Hematopoietic multipotent progenitor cell treated with erythropoietin and hydrocortisone succinate and interleukin-3 and kit ligand, for 15 days (in vitro differentiated cells): ENCODE measurements around the gene ADAP1.

ENCODE experiments used
- DNase-seq: peaks from one replicate; pipeline ENCODE4 v3.0.0-alpha.2; 2015; ENCODE audit warnings: low spot score

ADAP1 gene

DNA sequence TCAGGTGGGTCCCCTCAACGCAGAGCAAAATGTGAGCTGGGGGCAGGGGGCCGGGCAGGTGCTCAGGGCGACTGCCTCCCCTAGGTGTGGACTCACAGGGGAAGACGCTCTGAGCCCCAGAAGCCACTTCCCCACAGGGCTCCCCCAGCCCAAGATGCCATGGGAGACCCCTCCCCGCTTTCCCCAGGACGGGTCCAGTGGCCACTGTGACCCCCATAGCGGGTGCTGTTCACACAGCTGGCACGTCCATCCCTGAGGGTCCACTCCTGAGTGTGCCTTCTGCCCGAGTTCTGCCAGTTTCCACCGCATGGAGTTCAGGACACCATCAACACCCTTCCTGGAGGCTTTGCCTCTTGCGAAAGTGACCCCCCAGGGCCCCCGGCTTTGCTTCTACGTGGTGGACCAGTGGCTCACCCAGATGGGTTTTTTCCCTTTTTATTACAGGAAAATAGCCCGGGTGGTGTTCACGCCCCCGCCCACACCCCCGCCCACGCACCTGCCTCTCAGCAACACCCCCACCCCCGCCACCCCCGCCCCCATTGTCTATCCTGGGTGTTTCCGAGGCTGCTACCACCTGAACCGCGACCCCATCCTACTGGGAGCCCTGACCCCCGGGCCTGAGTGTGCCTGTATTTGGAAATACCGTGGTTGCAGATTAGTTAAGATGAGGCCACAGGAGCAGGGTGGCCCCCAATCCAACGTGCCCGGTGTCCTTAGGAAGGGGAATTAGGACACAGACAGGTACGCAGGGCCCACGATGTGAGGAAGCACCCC is 32.0 kb downstream of the ADAP1 start:
- no peak for DNase-seq

DNA sequence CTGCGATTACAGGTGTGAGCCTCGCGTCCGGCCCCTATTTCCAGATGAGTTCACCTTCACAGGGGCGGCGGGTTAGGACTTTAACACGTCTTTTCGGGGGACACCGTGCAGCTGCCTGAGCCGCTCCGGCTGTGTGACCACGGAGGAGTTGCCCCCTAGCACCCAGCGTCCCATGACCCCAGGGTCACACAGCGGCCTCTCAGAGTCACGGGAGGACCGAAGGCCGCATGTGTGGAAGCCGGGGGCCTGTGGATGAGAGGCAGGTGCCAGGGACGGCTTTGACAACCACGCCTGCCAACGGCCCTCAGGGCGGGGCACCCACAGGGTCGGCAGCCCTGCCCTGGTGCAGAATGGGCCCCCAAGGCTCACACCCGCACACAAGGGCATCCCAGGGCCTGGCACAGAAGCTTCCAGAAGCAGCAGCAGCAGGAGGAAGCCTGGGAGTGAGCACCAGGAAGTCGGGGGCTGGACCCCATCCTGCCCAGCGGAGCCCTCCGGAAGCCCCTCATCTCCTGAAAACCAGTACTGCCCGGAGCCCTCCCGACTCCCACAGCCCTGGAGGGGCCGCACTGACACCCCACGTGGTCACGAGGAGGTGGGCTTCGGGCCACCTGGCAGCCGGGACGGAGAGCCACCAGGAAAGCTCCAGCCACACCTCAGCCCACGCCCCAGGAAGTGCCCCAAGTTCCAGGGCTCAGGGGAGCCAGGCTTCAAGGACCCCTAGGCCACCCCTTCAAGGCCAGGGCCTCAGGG is 32.7 kb downstream of the ADAP1 start:
- DNase-seq, result no peak

DNA sequence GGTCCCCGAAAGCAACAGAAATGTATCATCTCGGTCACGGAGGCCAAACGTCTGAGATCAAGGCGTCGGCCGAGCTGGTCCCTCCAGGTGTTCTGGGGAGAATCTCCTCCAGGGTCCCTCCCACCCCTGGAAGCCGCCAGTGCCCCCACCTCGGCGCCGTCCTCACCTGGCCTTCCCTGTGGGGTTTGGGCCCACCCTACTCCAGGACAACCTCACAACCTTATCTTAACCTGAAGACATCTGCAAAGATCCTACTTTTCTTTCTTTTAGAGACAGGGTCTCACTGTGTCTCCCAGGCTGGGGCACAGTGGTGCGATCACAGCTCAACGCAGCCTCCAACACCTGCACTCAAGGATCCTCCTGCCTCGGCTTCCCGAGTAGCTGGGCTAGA is 33.4 kb downstream of the ADAP1 start:
- DNase-seq, result no peak

DNA sequence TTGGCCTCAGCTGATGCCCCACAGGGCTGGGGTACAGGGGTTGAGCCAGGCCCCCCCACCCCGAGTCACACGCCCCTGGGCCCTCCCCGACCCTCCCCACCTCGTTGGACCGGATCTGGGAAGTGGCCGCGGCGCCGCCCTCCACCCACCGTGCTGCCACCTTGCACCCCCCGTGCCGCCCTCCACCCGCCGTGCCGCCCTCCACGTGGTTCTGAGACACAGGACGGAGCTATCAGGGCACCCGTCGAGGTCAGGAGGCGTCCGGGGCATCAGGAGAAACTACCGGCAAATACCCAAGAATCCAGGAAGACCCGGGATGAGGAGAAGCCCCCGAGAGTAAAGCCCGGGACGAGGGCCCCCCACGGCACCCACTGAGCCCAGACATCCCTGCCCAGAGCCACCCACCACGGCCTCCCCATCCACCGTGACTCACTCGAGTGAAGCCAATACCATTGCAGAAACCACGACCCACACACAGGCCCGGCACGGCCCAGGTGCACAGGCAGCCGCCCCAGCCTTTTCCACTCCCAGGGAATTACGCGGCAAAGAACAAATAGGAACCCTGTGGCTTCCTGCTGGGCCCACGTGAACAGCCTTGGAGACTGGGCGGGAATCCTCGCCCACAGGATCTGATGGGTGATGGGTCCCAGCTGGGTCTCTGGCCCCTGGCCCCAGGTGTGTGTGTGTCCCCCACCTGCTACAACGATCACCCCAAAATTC is 34.0 kb downstream of the ADAP1 start:
- no peak for DNase-seq

DNA sequence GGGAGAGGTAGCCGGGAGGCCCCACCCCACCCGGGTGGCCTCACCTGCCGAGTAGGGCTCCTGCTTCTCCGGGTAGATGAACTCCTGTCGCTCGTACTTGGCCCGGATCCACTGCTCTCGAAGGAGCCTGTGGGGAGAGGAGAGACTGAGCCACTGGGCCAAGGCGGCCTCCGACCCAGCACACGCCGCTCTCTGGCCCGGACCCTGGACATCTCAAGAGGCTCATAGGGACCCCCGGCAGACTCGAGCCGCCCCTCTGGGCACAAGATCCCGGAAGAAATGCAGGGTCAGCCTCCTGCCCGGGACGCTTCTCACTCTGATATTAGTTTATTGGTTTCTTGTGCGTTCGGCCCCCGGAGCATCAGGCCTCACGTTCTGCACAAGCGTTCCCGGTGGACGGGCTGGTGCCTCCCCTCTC is 34.5 kb downstream of the ADAP1 start:
- no peak for DNase-seq

DNA sequence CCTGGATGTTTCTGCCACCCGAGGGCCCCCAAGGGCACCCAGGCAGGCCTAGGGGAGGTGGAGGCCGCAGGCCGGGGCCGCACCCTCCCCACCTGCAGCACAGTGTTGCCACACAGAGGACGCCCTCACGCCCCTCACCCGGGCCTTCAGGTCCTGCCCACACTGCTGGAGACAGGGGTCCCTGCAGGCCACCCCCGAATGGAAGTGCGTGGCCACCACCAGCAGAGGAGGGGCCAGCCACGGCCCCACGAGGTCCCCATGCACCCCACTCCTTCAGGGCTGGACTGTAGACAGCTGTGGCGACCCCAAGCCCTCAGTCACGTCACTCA is 35.4 kb downstream of the ADAP1 start:
- no peak for DNase-seq

DNA sequence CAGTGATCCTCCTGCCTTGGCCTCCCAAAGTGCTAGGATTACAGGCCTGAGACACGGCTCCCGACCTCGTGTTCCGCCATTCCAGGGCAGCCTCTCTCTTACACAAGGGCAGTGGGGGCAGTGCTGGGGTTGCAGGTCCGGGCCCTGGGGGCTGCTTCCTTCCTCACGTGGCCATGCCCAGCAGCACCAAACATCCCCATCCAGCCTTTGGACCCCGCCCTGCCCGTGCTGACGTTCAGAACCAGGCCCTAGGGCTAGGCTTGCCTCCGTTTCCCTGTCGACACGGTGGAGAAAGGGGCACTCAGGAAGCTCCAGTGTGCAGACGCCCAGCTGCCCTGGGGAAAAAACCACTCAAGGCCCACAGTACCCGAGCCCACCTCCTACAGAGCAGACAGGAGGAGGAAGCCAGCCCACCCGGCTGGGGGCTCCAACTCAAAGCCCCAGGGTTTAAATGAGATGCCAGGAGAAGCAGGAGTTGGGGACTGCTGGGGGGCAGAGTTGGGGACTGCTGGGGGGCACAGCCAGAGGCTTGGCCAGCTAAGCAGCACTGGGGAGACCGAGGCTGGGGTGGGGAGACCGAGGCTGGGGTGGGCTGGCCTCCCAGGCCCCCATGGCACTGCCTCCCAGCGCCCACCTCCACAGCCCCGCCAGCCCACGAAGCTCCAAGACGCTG is 35.9 kb downstream of the ADAP1 start:
- no peak for DNase-seq

DNA sequence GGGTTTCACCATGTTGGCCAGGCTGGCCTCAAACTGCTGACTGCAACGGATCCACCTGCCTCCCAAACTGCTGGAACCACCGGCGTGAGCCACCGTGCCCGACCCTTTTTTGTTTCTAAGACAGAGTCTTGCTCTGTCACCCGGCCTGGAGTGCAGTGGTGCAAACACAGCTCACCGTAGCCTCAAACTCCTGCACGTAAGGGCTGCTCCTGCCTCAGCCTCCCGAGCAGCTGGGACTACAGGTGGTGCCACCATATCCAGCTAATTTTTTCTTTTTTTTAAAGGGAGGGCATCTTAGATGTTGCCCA is 36.4 kb downstream of the ADAP1 start:
- DNase-seq, result no peak

DNA sequence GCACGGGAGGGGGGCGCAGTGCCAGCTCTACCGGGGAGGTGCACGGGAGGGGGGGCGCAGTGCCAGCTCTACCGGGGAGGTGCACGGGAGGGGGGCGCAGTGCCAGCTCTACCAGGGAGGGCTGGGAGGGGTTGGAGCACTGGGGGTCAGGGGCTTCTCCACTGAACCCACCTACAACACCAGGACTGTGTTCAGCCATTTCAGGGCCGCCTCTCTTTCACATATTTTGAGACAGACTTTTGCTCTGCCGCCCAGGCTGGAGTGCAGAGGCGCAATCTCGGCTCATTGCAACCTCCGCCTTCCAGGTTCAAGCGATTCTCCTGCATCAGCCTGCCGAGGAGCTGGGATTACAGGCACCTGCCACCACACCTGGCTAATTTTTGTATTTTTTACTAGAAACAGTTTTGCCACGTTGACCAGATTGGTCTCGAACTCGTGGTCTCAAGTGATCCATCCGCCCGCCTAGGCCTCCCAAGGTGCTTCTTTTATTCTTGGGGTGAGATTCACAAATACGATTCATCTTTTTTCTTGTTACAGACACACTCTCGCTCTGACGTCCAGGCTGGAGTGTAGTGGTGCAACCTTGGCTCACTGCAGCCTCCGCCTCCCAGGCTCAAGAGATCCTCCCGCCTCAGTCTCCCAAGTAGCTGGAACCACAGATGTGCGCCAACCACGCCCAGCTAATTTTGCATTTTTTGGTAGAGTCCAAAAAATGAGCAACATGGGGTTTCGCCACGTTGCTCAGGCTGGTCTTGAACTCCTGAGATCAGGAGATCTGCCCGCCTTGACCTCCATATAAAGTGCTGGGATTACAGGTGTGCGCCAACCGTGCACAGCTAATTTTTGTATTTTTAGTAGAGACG is 37.0 kb downstream of the ADAP1 start:
- DNase-seq, result no peak

DNA sequence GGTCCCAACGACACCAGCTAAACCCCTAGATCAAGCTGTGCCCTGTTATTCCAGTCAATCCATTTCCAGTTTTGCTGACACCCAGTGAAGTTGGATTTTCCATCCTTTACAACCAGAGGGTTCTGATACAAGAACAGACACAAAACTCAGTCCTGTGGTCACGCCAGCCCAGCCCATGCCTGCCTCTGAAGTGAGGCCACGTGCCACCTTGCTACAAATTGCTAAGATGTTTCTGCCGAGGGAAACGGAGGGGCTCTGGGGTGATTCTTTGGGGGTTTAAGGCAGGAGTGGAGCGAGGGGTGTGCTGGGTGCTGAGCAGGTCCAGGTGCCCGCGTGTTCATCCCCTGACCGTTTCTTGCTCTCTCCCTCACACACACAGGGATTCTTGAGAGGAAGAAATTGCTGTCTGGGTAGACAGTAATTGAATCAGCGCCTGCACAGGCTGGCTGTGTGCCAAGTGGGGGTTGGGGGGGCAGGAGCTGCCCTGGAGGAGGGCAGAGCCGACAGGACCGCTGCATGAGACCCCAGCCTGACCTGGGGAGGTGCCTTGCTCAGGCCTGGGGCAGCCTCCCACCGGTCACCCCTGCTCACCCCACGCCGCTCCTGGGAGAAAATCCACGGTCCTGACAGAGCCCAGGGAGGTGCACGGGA is 38.1 kb downstream of the ADAP1 start:
- no peak for DNase-seq

DNA sequence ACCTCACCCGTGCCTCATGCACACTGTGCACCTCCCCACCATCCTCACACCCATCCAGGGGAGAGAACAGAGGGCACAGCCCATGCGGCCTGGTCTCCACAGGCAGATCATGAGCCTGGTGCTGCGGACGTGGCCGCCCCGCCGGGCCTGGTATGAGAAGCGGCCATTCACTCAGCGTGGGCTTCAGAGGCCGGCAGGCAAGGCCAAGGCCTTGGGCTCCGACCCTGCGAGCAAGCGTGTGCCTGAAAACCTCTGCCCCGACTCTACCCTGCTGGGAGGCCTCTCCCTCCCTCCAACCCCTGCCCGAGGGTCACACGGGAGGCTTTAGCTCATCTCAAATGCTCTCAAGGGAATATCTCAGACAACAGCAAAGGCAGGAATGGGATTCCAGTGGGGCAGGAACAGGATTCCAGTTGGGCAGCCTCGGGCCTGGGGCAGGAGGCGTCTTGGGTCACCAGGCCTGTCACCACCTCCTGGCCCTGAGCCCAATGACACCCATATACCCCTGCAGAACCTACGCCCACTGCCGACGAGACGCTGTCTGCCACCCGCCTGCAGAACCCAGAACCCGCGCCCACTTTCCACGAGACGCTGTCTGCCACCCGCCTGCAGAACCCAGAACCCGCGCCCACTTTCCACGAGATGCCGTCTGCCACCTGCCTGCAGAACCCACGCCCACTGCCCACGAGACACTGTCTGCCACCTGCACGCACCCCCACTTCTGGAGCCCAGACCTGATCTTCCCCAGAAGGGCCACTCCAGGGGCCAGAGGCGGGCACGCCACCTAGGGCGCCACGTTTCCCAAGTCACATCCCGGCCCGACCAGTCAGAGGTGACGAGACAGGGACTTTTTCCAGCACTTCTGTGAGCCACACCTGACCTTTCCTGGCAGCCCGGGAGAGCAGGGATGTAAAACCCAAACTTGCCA is 38.9 kb downstream of the ADAP1 start:
- DNase-seq, result no peak

DNA sequence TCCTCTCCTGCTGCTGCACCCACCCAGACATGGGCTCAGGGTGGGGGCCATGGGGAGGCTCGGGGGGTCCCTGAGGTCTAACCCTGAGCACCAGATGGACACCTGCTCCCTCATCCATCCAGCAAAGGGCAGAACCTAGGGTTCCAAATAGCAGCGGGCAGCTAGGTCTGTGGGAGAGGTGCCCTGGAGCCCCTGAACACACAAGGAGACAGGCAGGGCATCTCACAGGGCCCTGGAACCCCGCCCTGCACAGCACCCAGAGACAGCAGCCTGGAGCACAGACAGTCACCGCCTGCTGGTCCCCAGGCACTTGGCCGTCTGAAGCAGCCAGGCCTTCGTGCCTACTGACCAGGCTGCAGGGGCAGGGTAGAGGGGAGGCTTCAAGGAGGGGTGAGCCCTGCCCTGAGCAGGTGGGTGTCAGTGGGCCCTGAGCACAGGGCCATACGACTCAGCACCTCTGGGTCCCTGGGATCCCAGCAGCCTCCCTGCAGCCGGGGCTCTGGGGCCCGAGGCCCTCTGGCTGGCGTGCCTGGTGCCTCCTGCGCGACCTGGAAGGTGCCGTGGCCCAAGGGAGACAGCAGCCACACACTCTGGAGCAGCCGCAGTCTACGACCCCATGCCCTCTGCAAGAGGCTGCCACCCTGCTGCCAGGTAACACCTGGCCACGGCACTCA is 39.8 kb downstream of the ADAP1 start:
- no peak for DNase-seq

DNA sequence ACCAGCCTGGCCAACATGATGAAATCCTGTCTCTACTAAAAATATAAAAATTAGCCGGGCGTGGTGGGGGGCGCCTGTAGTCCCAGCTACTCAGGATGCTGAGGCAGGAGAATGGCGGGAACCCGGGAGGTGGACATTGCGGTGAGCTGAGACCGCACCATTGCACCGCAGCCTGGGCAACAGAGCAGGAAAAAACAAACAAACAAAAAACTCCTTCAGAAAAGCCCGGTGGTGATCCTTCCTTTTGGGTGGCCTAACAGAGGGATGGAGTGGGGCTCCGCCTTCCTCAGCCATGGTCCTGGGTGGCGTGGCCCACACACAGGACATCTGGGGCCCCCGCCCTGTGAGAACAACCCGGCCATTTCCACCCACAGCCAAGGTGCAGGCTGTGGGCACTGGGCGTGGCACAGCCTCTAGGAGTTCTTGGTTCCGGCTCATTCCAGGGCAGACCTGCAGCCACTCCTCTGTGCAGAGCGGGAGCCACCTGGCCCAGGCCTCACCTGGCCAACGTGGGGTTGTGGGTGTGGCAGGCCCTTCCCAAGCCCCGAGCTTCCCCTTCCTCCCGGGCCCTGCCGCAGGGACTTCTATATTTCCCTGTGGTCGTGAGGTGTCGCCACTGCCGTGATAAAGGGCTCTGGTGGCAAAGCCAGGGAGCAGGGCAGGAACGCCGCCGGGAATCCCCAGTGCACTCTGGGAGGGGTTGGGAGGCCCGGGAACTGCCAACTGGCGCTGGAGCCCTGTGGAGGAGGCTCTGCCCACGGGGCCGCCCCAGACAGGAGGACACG is 40.6 kb downstream of the ADAP1 start:
- DNase-seq, result no peak

DNA sequence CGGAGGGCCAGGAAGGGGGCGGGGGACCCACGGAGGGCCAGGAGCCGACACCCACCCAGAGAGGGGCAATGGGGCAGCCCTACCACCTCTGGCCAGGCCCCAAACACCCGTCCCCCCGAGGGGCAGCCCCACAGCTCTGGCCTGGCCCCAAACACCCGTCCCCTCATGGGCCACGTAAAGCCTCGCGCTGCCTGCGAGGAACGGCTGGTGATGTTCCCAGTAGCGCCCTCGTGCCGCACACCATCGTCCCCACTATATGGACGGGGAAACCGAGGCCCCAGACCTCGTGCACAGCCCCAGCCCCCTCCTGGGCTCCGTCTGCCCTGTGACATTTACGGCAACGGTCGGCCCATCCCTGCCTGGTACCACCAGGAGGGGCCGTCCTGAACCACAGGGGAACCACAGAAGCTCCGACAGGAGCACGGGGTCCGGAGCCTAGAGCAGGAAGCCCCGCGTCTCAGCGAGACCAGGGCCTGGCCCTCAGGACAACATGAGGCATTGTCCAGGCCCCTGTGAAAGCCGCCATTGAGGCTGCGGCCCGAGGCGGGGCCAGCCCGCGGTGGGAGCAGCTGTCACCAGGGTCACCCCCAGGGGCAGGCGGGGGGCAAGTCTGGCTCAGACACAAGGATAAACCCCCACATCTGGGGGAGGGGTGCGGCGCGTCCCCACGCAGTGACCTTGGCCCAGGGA is 42.5 kb downstream of the ADAP1 start:
- DNase-seq, result no peak

DNA sequence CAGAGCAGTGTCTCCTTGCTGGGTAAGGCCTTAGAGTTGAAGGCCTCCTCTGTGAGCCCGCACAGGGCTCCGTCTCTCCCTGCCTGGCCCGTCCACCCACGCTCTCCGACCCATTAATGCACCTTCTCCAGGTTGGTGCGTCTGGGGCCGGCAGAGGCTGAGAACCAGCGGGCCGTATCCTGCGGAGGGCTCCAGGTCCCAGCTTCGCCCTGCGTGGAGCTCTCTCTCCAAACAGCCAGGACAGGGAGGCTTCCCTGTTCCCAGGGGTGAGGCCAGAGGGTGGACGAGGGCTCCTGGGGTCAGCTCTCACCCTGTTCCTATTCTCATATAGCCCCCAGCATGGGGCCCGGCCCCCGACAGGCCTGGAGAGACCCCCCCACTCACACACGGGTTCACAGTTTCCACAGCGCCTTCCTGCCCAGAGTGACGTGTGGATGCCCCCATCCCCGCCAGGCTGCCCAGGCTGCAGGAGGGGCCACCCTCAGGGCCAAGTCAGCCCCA is 43.5 kb downstream of the ADAP1 start:
- no peak for DNase-seq

DNA sequence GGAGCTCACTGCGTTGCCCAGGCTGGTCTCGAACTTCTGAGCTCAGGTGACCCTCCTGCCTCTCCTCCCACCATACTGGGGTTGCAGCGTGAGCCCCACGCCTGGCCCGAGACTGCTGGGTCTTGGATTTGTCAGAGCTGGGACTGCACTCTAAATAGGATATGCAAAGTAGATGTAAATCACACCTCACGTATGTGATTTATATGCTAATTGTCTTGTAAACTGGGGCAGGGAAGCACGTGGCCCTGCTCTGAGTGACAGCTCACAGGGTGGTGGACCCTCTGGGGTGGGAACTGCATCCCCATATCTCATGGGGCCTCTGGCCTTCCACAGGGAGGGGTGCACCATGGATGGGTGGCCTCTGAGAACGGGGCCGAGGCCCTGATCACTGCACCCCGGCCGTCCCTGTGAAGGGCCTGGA is 44.0 kb downstream of the ADAP1 start:
- DNase-seq, result no peak

DNA sequence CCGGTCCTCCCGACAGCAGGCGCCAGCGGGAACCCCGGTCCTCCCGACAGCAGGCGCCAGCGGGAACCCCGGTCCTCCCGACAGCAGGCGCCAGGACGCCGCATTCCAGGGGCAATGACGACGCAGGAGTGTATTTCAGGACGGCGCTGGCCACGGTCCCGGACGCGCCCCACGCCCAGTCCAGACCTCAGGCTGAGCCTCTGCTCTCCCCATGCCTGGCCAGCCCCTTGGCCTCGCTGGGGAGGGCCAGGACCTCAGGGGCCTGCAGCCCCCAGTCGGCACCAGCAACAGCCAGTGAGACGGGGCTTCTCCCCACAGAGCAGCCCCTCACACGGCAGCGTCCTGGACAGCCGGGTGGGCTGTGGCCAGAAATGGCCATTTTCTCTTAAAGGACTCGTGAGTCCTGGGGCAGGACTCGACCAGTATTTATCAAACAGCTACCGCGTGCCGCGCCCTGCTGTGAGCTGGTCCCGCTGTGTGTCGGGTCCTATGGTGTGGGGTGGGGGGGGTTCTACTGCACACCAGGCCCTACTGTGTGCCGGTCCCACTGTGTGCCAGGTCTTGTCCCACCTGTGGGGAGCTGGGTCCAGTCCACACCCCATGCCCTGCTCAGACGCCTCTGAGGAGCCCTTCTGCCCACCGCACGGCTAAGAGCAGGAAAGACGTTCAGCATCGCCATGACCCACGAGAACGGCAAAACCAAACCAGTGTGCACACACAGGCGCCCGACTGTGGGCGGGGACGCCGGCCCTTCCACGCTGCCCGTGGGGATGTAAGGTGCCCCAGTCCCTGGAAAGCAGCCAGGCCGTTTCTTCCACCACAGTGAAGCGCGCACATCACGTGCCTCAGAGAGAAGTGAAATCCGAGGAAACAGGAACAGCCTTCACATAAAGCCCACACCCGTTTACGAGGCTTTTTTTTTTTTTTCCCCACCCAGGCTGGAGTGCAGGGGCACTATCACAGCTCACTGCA is 44.8 kb downstream of the ADAP1 start:
- no peak for DNase-seq
